ENCODE data around the gene YDJC. TPM values are rescaled to one million over a fixed set of nuclear protein-coding genes. Genes with fewer than 3 reads are reported as not detected.
A peak's percentile ranks its signal among the peaks of the same experiment; 100 is the strongest.

The YDJC gene
- total and polyA plus RNA-seq, 9 of the 15 experiments (the other 6 are each of a cell fraction or from before 2014, with no cell fraction given): 13.5 to 871 (median 164) TPM

GRCh38 chr22:21611210-21611977 is 18.4 kb downstream of the YDJC start (continued):
- no peak for TF ChIP-seq RNF219 (CRISPR knock-in tag; IDR thresholded peaks at IDR 0.05)
- TF ChIP-seq ZBTB9 (CRISPR knock-in tag; IDR thresholded peaks at IDR 0.05): no peak
- TF ChIP-seq FOXP4 (CRISPR knock-in tag; IDR thresholded peaks at IDR 0.05; ENCODE audit: borderline replicate concordance): 0 out of 2 replicates have a peak, but pooled peaks have one; percentile 20
- TF ChIP-seq RBM22 (IDR thresholded peaks at IDR 0.05; ENCODE audit: low read depth, low read length, poor library complexity, severe bottlenecking): peak; percentile 29
- TF ChIP-seq ZBTB49 (CRISPR knock-in tag; IDR thresholded peaks at IDR 0.05; ENCODE audit: borderline replicate concordance): no peak
- TF ChIP-seq ZNF274 (IDR thresholded peaks at IDR 0.05; ENCODE audit: borderline replicate concordance, low read depth, low read length): no peak
- no peak for TF ChIP-seq ZNF239 (CRISPR knock-in tag; IDR thresholded peaks at IDR 0.05)
- TF ChIP-seq ZNF143 (CRISPR knock-in tag; IDR thresholded peaks at IDR 0.05): no peak
- no peak for TF ChIP-seq MIER1 (IDR thresholded peaks at IDR 0.05; ENCODE audit: low read depth)
- no peak for TF ChIP-seq KLF1 (tag; IDR thresholded peaks at IDR 0.05)
- 0 out of 2 replicates have a peak, but pooled peaks have one; percentile 64 for TF ChIP-seq ZBTB1 (CRISPR knock-in tag; IDR thresholded peaks at IDR 0.05; ENCODE audit: borderline replicate concordance, low read depth)
- TF ChIP-seq AFF4 (CRISPR knock-in tag; IDR thresholded peaks at IDR 0.05): no peak

Data from K562 (cell line).